Uterus (tissue), 2 donors: ENCODE results near the gene HSPB7.

ENCODE experiments used
- POLR2A ChIP-seq, 2 donors: fragments of 450-650 bp; IDR thresholded peaks; one replicate each; pipeline ENCODE4 v1.6.1; 2016; ENCODE audit warnings: antibody characterized with exemption in 2 of 2, mild to moderate bottlenecking in 1 of 2, moderate library complexity in 1 of 2
- TF ChIP-seq, protein P1 (sequence below), 4 experiments: fragments of 200-600 bp in 2 of 4; fragments of 450-650 bp in 2 of 4; sonication (generic) in 2 of 4; IDR thresholded peaks; one replicate each; pipeline ENCODE4 v1.5.1; 2016 to 2019; ENCODE audit warnings: antibody characterized with exemption in 4 of 4, mild to moderate bottlenecking in 2 of 4, moderate library complexity in 1 of 4

GRCh38 chr1:15965228-15965767, 52.5 kb downstream of the HSPB7 start:
- no peak for TF ChIP-seq POLR2A (IDR thresholded peaks at IDR 0.05)
- TF ChIP-seq, protein P1, sequence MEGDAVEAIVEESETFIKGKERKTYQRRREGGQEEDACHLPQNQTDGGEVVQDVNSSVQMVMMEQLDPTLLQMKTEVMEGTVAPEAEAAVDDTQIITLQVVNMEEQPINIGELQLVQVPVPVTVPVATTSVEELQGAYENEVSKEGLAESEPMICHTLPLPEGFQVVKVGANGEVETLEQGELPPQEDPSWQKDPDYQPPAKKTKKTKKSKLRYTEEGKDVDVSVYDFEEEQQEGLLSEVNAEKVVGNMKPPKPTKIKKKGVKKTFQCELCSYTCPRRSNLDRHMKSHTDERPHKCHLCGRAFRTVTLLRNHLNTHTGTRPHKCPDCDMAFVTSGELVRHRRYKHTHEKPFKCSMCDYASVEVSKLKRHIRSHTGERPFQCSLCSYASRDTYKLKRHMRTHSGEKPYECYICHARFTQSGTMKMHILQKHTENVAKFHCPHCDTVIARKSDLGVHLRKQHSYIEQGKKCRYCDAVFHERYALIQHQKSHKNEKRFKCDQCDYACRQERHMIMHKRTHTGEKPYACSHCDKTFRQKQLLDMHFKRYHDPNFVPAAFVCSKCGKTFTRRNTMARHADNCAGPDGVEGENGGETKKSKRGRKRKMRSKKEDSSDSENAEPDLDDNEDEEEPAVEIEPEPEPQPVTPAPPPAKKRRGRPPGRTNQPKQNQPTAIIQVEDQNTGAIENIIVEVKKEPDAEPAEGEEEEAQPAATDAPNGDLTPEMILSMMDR (IDR thresholded peaks at IDR 0.05): no peak
